HepG2 (cell line): ENCODE measurements around the gene PTAFR. TPM values are rescaled to one million over a fixed set of nuclear protein-coding genes. Genes with fewer than 3 reads are reported as not detected.

Experiments used
- ATAC-seq: fragments of 200-7000 bp; cut with Tn5 transposase; 3 replicates; pipeline ENCODE4 v1.9.1; 2020; ENCODE audit warnings: mild to moderate bottlenecking, moderate library complexity
- BruUV-seq: library from RNA; stranded (reverse); fragments of 400-500 nt; replicated peaks from 2 replicates; lab custom pipeline; 2021; lab: Mats Ljungman, UMichigan
- CTCF ChIA-PET: fragments of 300-600 bp; formaldehyde crosslinking; extraction: SDS; loops from one replicate; lab custom pipeline; 2021; ENCODE audit warnings: low total read pairs, inconsistent platforms, low intra/inter-chr PET ratio; lab: Yijun Ruan, JAX
- POLR2A ChIA-PET: fragments of 350-600 bp; sonication (Branson Sonifier 250); formaldehyde crosslinking; loops from one replicate; lab custom pipeline; 2020; ENCODE audit warnings: antibody characterized with exemption, inconsistent platforms; lab: Yijun Ruan, JAX
- DNase-seq: peaks from one replicate; pipeline ENCODE4 v3.0.0-alpha.2; 2015; ENCODE audit warnings: low spot score
- FAIRE-seq: peaks from 3 replicates; lab custom pipeline; 2011; peaks lifted over from hg19 to GRCh38; lab: Jason Lieb, UNC
- H2AFZ ChIP-seq: one replicate; pipeline ENCODE4 v1.6.1; 2011; ENCODE audit warnings: low read length, inconsistent platforms
- H3K27ac ChIP-seq: fragments of 300-600 bp; 3 replicates; pipeline ENCODE4 v1.8.0; 2011; ENCODE audit warnings: mixed run types, mild to moderate bottlenecking, mixed read lengths, low read length, inconsistent platforms; ENCODE audit not compliant: insufficient read depth; ENCODE audit errors: extremely low read length
- H3K27me3 ChIP-seq, 2 experiments: fragments of 200-600 bp in 1 of 2; 2 replicates in 1 of 2; 3 replicates in 1 of 2; pipeline versions ENCODE4 v1.6.0 to v1.8.0; 2011; ENCODE audit warnings: low read length in 2 of 2, mild to moderate bottlenecking in 2 of 2, moderate library complexity in 2 of 2, inconsistent platforms in 1 of 2; ENCODE audit not compliant: insufficient read depth in 2 of 2, control insufficient read depth in 1 of 2
- H3K36me3 ChIP-seq, 2 experiments: fragments of 200-600 bp in 1 of 2; replicated peaks in 1 of 2; 2 replicates in 1 of 2; 3 replicates in 1 of 2; pipeline versions ENCODE4 v1.5.1 to v1.8.0; 2011; ENCODE audit warnings: low read length in 2 of 2, inconsistent platforms in 1 of 2; ENCODE audit not compliant: insufficient read depth in 2 of 2, control insufficient read depth in 1 of 2
- H3K4me1 ChIP-seq: 2 replicates; pipeline ENCODE4 v1.5.1; 2012; ENCODE audit warnings: low read length, inconsistent platforms; ENCODE audit not compliant: insufficient read depth
- H3K4me2 ChIP-seq: 2 replicates; pipeline ENCODE4 v1.6.0; 2011; ENCODE audit warnings: low read depth, low read length, inconsistent platforms
- H3K4me3 ChIP-seq, 3 experiments: fragments of 200-600 bp in 1 of 3; sonication (generic), shearing (Covaris generic) in 1 of 3; replicated peaks in 1 of 3; 2 replicates each; pipeline ENCODE4 v1.5.1; 2011 to 2016; ENCODE audit warnings: low read length in 3 of 3, inconsistent platforms in 2 of 3, low read depth in 2 of 3, mild to moderate bottlenecking in 2 of 3, control low read depth in 1 of 3, mixed read lengths in 1 of 3; ENCODE audit not compliant: insufficient read depth in 1 of 3
- H3K79me2 ChIP-seq: one replicate; pipeline ENCODE4 v1.6.1; 2011; ENCODE audit warnings: low read length, inconsistent platforms; ENCODE audit not compliant: insufficient read depth
- H3K9ac ChIP-seq: 2 replicates; pipeline ENCODE4 v1.6.0; 2011; ENCODE audit warnings: mild to moderate bottlenecking, low read depth, low read length, inconsistent platforms; ENCODE audit not compliant: insufficient read depth
- H3K9me3 ChIP-seq: 2 replicates; pipeline ENCODE4 v1.5.1; 2012; ENCODE audit warnings: mild to moderate bottlenecking, low read length
- H4K20me1 ChIP-seq: 2 replicates; pipeline ENCODE4 v1.6.0; 2011; ENCODE audit warnings: inconsistent platforms, mild to moderate bottlenecking, low read length, moderate library complexity; ENCODE audit not compliant: insufficient read depth
- ARNTL ChIP-seq: sonication (generic); formaldehyde crosslinking; IDR thresholded peaks from 2 replicates; pipeline ENCODE4 v1.4.0; 2020; ENCODE audit warnings: mild to moderate bottlenecking, missing genetic modification reagents
- DPF2 ChIP-seq: sonication (generic); formaldehyde crosslinking; IDR thresholded peaks from 2 replicates; pipeline ENCODE4 v1.4.0; 2020; ENCODE audit warnings: mild to moderate bottlenecking, low read depth, missing genetic modification reagents, borderline replicate concordance
- GMEB1 ChIP-seq: sonication (generic); formaldehyde crosslinking; IDR thresholded peaks from 2 replicates; pipeline ENCODE4 v1.5.1; 2020; ENCODE audit warnings: missing genetic modification reagents, mild to moderate bottlenecking, borderline replicate concordance
- KIAA2018 ChIP-seq: sonication (generic); formaldehyde crosslinking; IDR thresholded peaks from 2 replicates; pipeline ENCODE4 v1.5.0; 2020; ENCODE audit warnings: mild to moderate bottlenecking, missing genetic modification reagents, borderline replicate concordance
- KMT2A ChIP-seq: sonication (generic); formaldehyde crosslinking; IDR thresholded peaks from 2 replicates; pipeline ENCODE4 v1.4.0; 2020; ENCODE audit warnings: missing genetic modification reagents
- NFIB ChIP-seq: sonication (generic); formaldehyde crosslinking; IDR thresholded peaks from 2 replicates; pipeline ENCODE4 v1.9.0; 2021; ENCODE audit warnings: missing genetic modification reagents, mild to moderate bottlenecking, borderline replicate concordance
- POGZ ChIP-seq: sonication (generic); formaldehyde crosslinking; IDR thresholded peaks from 2 replicates; pipeline ENCODE4 v1.4.0; 2020; ENCODE audit warnings: mild to moderate bottlenecking, missing genetic modification reagents
- SIX1 ChIP-seq: sonication (generic); formaldehyde crosslinking; IDR thresholded peaks from 2 replicates; pipeline ENCODE4 v1.4.0; 2020; ENCODE audit warnings: missing genetic modification reagents, borderline replicate concordance
- STAT6 ChIP-seq: sonication (generic); formaldehyde crosslinking; IDR thresholded peaks from 2 replicates; pipeline ENCODE4 v1.4.0; 2020; ENCODE audit warnings: missing genetic modification reagents, mild to moderate bottlenecking, borderline replicate concordance
- ZBTB3 ChIP-seq: sonication (generic); formaldehyde crosslinking; IDR thresholded peaks from 2 replicates; pipeline ENCODE4 v1.4.0; 2020; ENCODE audit warnings: low read depth, mild to moderate bottlenecking, moderate library complexity, missing genetic modification reagents, borderline replicate concordance
- ZNF547 ChIP-seq: sonication (generic); formaldehyde crosslinking; IDR thresholded peaks from 2 replicates; pipeline ENCODE4 v1.5.1; 2020; ENCODE audit warnings: mild to moderate bottlenecking, missing genetic modification reagents
- ZNF883 ChIP-seq: sonication (generic); formaldehyde crosslinking; IDR thresholded peaks from 2 replicates; pipeline ENCODE4 v1.5.1; 2020; ENCODE audit warnings: mild to moderate bottlenecking, missing genetic modification reagents; ENCODE audit errors: not compliant biosample characterization
- WGBS: methylation state at CpG from one replicate; pipeline ENCODE4 v1.1.6; 2017; ENCODE audit warnings: low lambda C conversion rate; 5-methylcytosine and 5-hydroxymethylcytosine counted together
- in situ Hi-C: cut with HindIII; loops from 2 replicates; pipeline ENCODE4 v1.10.0; 2017; ENCODE audit warnings: low pct_unique_long_range_greater_than_20kb; ENCODE audit not compliant: extremely low pct_ligation_motif_present
- intact Hi-C: fragments of 100-400 bp; cut with micrococcal nuclease; formaldehyde crosslinking; loops from one replicate; pipeline ENCODE4 v1.10.0; 2022; ENCODE audit not compliant: unreplicated experiment
- polyA plus RNA-seq, 8 experiments: library from polyadenylated mRNA; depleted of rRNA in 3 of 8; stranded (reverse) in 7 of 8; unstranded in 1 of 8; fragments of >200 nt; fragmentation: Illumina TruSeq in 4 of 8; extraction: Trizol in 4 of 8; gene quantifications; 2 replicates each; pipeline versions ENCODE4 v1.2.1 to v1.2.3, GENCODE V29; 2011 to 2016; ENCODE audit warnings: low read depth in 4 of 8, missing spikeins in 1 of 8, mixed read lengths in 1 of 8; ENCODE audit not compliant: insufficient read depth in 1 of 8
- total RNA-seq, 5 experiments: library from RNA; depleted of rRNA; stranded (reverse); fragments of >200 nt; fragmentation: Illumina TruSeq; extraction: Trizol; gene quantifications; 2 replicates each; pipeline ENCODE4 v1.2.3, GENCODE V29; 2016; ENCODE audit warnings: low read depth in 1 of 5

Gene PTAFR
- total and polyA plus RNA-seq, 2 of the 13 experiments (the other 11 are each of a cell fraction or from before 2014, with no cell fraction given), result 0.27 to 24.0 TPM

- FAIRE-seq, result no peak
- peaks cover 13% of the 10 kb centered on the region for H3K4me1 ChIP-seq
- H3K36me3 ChIP-seq, result no peaks in the 10 kb centered on the region
- no peak for DNase-seq
- CTCF ChIA-PET, result interaction anchor here (2.5 kb wide), 1 partner anchor 22 kb away, joined by 17 read pairs; no protein-coding TSS in a partner anchor
- WGBS, result 57% methylated on average over 3 of the region's 3 CpGs
- H3K79me2 ChIP-seq, result no peaks in the 10 kb centered on the region
- peak; percentile 85 for ATAC-seq
- no peaks in the 10 kb centered on the region for H3K27me3 ChIP-seq
- H3K9ac ChIP-seq, result no peak overlapping the region
- H2AFZ ChIP-seq, result no peak overlapping the region
- no peak overlapping the region for H3K4me3 ChIP-seq
- no peaks in the 10 kb centered on the region for H4K20me1 ChIP-seq
- in situ Hi-C loops, result no loop called here
- H3K27ac ChIP-seq, result no peak overlapping the region
- intact Hi-C loops, result loop anchor here (1.0 kb wide), 1 partner anchor 22 kb away; no protein-coding TSS in a partner anchor
- no peaks in the 10 kb centered on the region for H3K9me3 ChIP-seq
- BruUV-seq, result no TSS peak
- TF ChIP-seq STAT6 (CRISPR knock-in tag) (no peak), POGZ (CRISPR knock-in tag) (no peak), ARNTL (CRISPR knock-in tag) (no peak), GMEB1 (no peak), ZNF547 (CRISPR knock-in tag) (no peak), ZNF883 (no peak), ZBTB3 (no peak), KIAA2018 (CRISPR knock-in tag) (no peak), NFIB (CRISPR knock-in tag) (no peak), SIX1 (CRISPR knock-in tag) (no peak), DPF2 (CRISPR knock-in tag) (no peak), KMT2A (CRISPR knock-in tag) (no peak)
- TF ChIP-seq, all 625 proteins: peak for 0
- H3K4me2 ChIP-seq, result peak overlapping the region; percentile 54
- POLR2A ChIA-PET, result interaction anchor here (0.6 kb wide), 1 partner anchor 25 kb away, joined by 3 read pairs; the partner anchor contains the start of gene EYA3
Measured at GRCh38 chr1:28113242-28113572, 63.3 kb downstream of the PTAFR start.
